ENCODE results near the gene SLC25A48.

SLC25A48 gene

DNA sequence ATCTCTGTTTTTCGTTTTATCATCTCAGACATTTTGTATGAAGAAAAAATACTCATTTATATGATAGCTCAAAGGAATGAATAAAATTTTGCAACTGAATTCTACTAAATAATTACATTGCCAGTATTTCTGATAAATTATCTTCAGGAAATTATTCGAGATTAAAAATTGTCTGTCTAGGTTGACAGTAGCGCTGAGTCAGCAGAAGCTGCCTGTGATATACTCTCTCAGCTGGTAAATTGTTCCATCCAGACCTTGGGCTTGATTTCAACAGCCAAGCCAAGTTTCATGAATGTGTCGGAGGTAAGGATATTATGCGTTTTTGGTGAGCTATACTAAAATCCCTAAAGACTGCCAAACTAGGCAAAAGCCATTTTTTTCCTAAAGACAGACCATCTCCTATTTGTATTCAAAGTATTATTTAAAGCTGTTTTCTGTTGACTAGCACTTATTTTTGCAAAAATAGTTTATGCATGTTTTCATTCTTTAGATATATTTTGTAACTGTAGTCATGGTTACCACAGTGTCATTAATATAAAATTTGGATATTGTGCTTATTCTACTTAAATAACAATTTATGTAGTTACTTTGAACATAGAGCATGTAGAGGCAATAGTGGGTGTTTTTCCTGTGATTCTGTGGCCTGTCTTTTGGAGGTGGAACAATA, 102.9 kb downstream of the SLC25A48 start:
- DNase-seq, result no peak

Data from NCI-H2029 (cell line).